ENCODE measurements around the gene SMIM24.

The SMIM24 gene

GRCh38 chr19:3426433-3426832, 53.9 kb downstream of the SMIM24 start:
- DNase-seq: no peak

All from T-helper 9 cell (primary cell).